Measurements from ENCODE around the gene IGF1. TPM values are rescaled to one million over a fixed set of nuclear protein-coding genes. Genes with fewer than 3 reads are reported as not detected.
"Not testable (repeated sequence)": the region's sequence is repeated elsewhere in the genome, so short reads cannot be mapped to it uniquely, and the experiment has no call there.

IGF1 gene
- total RNA-seq, 4 donors from 2014 or later = 17.3 to 58.7 (median 43.1) TPM

DNA sequence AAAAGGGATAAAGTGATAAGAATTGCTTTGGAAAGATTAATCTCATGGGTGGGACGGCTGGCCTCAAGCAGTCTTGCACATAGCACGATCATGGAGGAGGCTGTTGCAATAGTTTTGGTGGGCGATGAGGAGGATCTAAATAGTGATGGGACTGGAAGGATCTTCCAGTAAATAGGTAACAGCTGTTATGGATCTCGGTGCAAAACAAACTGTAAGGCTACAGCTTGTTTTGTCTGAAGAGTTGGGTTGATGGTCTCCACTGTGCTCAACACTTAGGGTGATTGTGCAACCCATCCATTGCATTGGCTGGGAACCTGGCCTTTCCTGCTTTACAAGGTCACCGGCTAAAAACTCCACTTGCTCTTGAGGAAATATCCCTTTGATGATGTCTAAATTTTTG lies 21.0 kb downstream of the IGF1 start:
- 85 to 89% methylated on average over 5 of the region's 5 CpGs for WGBS, 2 donors (ENCODE audit: low coverage in 1 of 2)
- ATAC-seq = peak; percentile 64
- Histone ChIP-seq H3K27me3 (no peaks in the 10 kb centered on the region), H3K36me3 (no peaks in the 10 kb centered on the region), H3K9me3 (no peaks in the 10 kb centered on the region), H3K4me3 (no peak overlapping the region), H3K4me1 (peaks cover 0 to 5% (median 0%) of the 10 kb centered on the region in 3 donors), H3K27ac (no peak overlapping the region)
- no peak for TF ChIP-seq EP300 (IDR thresholded peaks at IDR 0.05)
- TF ChIP-seq, protein P1, sequence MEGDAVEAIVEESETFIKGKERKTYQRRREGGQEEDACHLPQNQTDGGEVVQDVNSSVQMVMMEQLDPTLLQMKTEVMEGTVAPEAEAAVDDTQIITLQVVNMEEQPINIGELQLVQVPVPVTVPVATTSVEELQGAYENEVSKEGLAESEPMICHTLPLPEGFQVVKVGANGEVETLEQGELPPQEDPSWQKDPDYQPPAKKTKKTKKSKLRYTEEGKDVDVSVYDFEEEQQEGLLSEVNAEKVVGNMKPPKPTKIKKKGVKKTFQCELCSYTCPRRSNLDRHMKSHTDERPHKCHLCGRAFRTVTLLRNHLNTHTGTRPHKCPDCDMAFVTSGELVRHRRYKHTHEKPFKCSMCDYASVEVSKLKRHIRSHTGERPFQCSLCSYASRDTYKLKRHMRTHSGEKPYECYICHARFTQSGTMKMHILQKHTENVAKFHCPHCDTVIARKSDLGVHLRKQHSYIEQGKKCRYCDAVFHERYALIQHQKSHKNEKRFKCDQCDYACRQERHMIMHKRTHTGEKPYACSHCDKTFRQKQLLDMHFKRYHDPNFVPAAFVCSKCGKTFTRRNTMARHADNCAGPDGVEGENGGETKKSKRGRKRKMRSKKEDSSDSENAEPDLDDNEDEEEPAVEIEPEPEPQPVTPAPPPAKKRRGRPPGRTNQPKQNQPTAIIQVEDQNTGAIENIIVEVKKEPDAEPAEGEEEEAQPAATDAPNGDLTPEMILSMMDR (IDR thresholded peaks at IDR 0.05) = no peak
- TF ChIP-seq POLR2AphosphoS5 (IDR thresholded peaks at IDR 0.05) = peak; percentile 11
- TF ChIP-seq POLR2A (IDR thresholded peaks at IDR 0.05) = no peak

DNA sequence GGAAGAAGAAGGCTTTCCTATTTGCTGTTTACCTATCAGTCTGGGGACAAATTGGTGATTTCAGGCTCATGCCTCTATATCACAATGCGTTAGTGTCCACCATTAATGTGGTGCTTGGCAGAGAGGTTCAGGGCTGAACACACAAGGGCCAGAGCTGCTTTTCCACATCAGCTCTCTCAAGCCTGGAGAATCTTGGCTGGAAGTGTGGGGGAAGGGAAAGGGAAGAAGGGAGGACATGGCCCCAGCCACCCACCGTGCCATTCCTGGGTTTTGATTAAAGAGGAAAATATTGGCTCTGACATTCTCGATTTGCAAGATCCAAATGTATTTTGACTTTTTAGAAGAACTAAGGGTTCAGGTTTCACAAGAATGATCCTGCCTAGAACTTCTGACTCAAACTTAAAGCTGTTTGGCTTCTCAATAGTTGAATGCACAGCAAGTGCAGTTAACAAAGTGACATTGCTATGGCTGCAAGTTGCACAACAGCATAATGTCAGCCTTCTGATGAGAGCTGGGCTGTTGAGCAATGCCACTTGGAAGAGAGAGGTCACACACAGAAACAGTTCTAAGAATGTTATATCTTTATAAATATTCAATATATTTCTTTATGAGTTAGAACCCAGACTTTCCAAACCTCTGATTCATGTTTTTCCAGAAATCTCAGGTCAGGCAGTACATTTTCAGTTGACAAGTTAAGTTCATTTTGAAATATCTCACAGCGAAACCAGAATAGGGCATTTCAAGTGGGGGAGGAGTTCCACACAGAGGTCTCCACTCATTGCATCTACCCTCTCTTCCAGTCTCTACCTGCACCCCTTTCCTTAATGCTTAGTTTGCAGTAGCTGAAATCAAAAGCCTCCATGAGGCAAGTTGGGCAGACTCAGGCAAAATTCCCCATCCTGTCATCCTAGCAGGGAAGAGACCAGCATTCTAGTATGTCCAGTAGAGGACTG lies 25.3 kb downstream of the IGF1 start:
- TF ChIP-seq POLR2A (IDR thresholded peaks at IDR 0.05) = no peak
- TF ChIP-seq, protein P1 (IDR thresholded peaks at IDR 0.05) = no peak
- peak; percentile 58 for TF ChIP-seq POLR2AphosphoS5 (IDR thresholded peaks at IDR 0.05)
- no peak for TF ChIP-seq EP300 (IDR thresholded peaks at IDR 0.05)
- ATAC-seq = peak; percentile 85
- Histone ChIP-seq H3K4me1 (peaks cover 0 to 5% (median 0%) of the 10 kb centered on the region in 3 donors), H3K4me3 (no peak overlapping the region), H3K9me3 (no peaks in the 10 kb centered on the region), H3K36me3 (no peaks in the 10 kb centered on the region), H3K27ac (peak overlapping the region in 1 of 4 donors; percentile 51), H3K27me3 (no peaks in the 10 kb centered on the region)
- 68 to 90% methylated on average over 3 to 4 of the region's 4 CpGs for WGBS, 2 donors (ENCODE audit: low coverage in 1 of 2)

DNA sequence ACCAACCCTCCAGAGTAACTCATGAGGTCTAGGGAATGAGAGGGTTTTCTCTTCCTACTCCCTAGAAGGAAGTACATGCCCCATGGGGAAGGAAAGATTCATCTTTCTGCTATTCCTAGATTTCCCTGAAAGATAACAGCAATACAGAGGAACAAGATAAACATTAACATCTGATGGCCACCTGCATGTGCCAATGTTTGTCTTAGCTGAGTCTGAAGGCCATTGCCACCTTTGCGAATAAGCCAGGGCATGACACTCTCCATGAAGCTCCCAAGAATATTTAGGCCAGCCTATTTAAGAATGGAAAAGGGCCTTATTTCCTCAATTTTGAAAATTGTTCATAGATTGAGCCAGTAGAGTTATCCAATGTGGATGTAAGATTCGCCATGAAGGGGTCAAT lies 26.0 kb downstream of the IGF1 start:
- Histone ChIP-seq H3K36me3 (no peaks in the 10 kb centered on the region), H3K9me3 (no peaks in the 10 kb centered on the region), H3K4me3 (no peak overlapping the region), H3K27ac (no peak overlapping the region), H3K4me1 (peaks cover 0 to 5% (median 0%) of the 10 kb centered on the region in 3 donors), H3K27me3 (no peaks in the 10 kb centered on the region)
- TF ChIP-seq POLR2AphosphoS5 (IDR thresholded peaks at IDR 0.05) = no peak
- TF ChIP-seq EP300 (IDR thresholded peaks at IDR 0.05) = no peak
- TF ChIP-seq, protein P1 (IDR thresholded peaks at IDR 0.05) = no peak
- no peak for TF ChIP-seq POLR2A (IDR thresholded peaks at IDR 0.05)
- WGBS, 2 donors (ENCODE audit: low coverage in 1 of 2) = 90 to 96% methylated on average over 2 of the region's 2 CpGs
- no peak for ATAC-seq

DNA sequence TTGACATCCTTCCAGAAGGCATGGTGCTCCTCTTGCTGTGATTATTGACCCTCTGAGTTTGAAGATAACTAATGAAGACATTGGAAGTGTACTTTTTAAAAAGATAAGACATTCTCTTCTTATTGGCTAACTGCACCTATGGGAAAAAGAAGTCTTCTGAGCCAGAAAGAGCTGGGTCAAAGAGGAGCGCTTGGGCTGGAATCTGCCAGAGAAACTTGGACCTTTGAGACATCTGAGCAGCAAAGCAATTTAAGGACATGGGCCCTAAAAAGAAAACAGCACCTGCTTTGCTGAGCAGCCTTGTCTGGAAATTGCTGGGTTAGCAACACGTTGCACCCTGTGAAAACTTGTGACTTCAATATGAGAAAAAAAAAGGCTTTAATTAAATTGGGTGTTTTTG lies 27.8 kb downstream of the IGF1 start:
- Histone ChIP-seq H3K4me3 (no peak overlapping the region), H3K36me3 (no peaks in the 10 kb centered on the region), H3K27me3 (no peaks in the 10 kb centered on the region), H3K9me3 (no peaks in the 10 kb centered on the region), H3K4me1 (peaks cover 0 to 5% (median 0%) of the 10 kb centered on the region in 3 donors), H3K27ac (no peak overlapping the region)
- TF ChIP-seq, protein P1 (IDR thresholded peaks at IDR 0.05) = no peak
- TF ChIP-seq POLR2AphosphoS5 (IDR thresholded peaks at IDR 0.05) = no peak
- no peak for TF ChIP-seq POLR2A (IDR thresholded peaks at IDR 0.05)
- TF ChIP-seq EP300 (IDR thresholded peaks at IDR 0.05) = no peak
- ATAC-seq = no peak
- WGBS, 2 donors (ENCODE audit: low coverage in 1 of 2) = 73 to 86% methylated on average over 2 of the region's 2 CpGs

DNA sequence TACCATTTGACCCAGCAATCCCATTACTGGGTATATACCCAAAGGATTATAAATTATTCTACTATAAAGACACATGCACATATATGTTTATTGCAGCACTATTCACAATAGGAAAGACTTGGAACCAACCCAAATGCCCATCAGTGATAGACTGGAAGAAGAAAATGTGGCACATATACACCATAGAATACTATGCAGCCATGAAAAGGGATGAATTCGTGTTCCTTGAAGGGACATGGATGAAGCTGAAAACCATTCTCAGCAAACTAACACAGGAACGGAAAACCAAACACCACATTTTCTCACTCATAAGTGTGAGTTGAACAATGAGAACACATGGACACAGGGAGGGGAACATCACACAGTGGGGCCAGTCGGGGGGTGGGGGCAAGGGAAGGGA lies 31.3 kb downstream of the IGF1 start:
- not testable (repeated sequence) for ATAC-seq, H3K4me3 ChIP-seq, H3K27me3 ChIP-seq, H3K27ac ChIP-seq, H3K36me3 ChIP-seq, H3K4me1 ChIP-seq, H3K9me3 ChIP-seq
- 92 to 100% methylated on average over 2 to 3 of the region's 3 CpGs for WGBS, 2 donors (ENCODE audit: low coverage in 1 of 2)

DNA sequence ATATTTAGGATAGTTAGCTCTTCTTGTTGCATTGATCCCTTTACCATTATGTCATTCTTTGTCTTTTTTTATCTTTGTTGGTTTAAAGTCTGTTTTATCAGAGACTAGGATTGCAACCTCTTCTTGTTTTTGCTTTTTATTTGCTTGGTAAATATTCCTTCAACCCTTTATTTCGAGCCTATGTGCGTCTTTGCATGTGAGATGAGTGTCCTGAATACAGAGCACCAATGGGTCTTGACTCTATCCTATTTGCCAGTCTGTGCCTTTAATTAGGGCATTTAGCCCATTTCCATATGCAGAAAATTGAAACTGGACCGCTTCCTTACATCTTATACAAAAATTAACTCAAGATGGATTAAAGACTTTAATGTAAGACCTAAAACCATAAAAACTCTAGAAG lies 32.9 kb downstream of the IGF1 start:
- H3K36me3 ChIP-seq, H3K27ac ChIP-seq, H3K27me3 ChIP-seq, ATAC-seq, H3K4me3 ChIP-seq, H3K4me1 ChIP-seq, H3K9me3 ChIP-seq: not testable (repeated sequence)
- WGBS, 2 donors (ENCODE audit: low coverage in 1 of 2) = 75 to 93% methylated on average over 2 to 3 of the region's 3 CpGs
